Cortex of kidney (tissue), 1 donor: ENCODE results near the gene B3GAT1.

Source experiments
- DNase-seq: peaks from one replicate; lab custom pipeline; 2025; lab: John Stamatoyannopoulos, UW

B3GAT1 gene

GRCh38 chr11:134390706-134391569 lies 21.1 kb downstream of the B3GAT1 start:
- DNase-seq, result no peak

- no peak for DNase-seq
Observed at GRCh38 chr11:134389464-134390180, 22.4 kb downstream of the B3GAT1 start.

- no peak for DNase-seq
Observed at GRCh38 chr11:134388590-134388989, 23.5 kb downstream of the B3GAT1 start.

GRCh38 chr11:134387501-134387900 lies 24.5 kb downstream of the B3GAT1 start:
- DNase-seq, result no peak

GRCh38 chr11:134386945-134387344 lies 25.1 kb downstream of the B3GAT1 start:
- DNase-seq, result no peak

GRCh38 chr11:134385774-134386565 lies 26.1 kb downstream of the B3GAT1 start:
- DNase-seq, result no peak

GRCh38 chr11:134385171-134385570 lies 26.9 kb downstream of the B3GAT1 start:
- no peak for DNase-seq

- no peak for DNase-seq
Observed at GRCh38 chr11:134384406-134384805, 27.6 kb downstream of the B3GAT1 start.

GRCh38 chr11:134383576-134384221 lies 28.3 kb downstream of the B3GAT1 start:
- no peak for DNase-seq

- no peak for DNase-seq
Observed at GRCh38 chr11:134382830-134383229, 29.2 kb downstream of the B3GAT1 start.

GRCh38 chr11:134382257-134382656 lies 29.8 kb downstream of the B3GAT1 start:
- no peak for DNase-seq

- DNase-seq, result no peak
Observed at GRCh38 chr11:134380785-134381184, 31.3 kb downstream of the B3GAT1 start.

GRCh38 chr11:134380229-134380628 lies 31.8 kb downstream of the B3GAT1 start:
- no peak for DNase-seq

GRCh38 chr11:134379241-134379640 lies 32.8 kb downstream of the B3GAT1 start:
- no peak for DNase-seq

GRCh38 chr11:134377876-134378275 lies 34.2 kb downstream of the B3GAT1 start:
- DNase-seq, result no peak

- DNase-seq, result no peak
Observed at GRCh38 chr11:134376150-134376921, 35.7 kb downstream of the B3GAT1 start.

- no peak for DNase-seq
Observed at GRCh38 chr11:134374891-134375550, 37.0 kb downstream of the B3GAT1 start.

- no peak for DNase-seq
Observed at GRCh38 chr11:134374171-134374570, 37.9 kb downstream of the B3GAT1 start.

GRCh38 chr11:134373591-134374052 lies 38.4 kb downstream of the B3GAT1 start:
- no peak for DNase-seq

- DNase-seq, result no peak
Observed at GRCh38 chr11:134372961-134373360, 39.1 kb downstream of the B3GAT1 start.
